HG02798 (cell line): ENCODE results near the gene DDX56.
"Not testable (repeated sequence)": the region's sequence is repeated elsewhere in the genome, so short reads cannot be mapped to it uniquely, and the experiment has no call there.

ENCODE experiments used
- ATAC-seq: cut with Tn5 transposase; IDR thresholded peaks from one replicate; pipeline ENCODE4 v1.9.1; 2021; ENCODE audit warnings: mild to moderate bottlenecking; ENCODE audit not compliant: unreplicated experiment, poor library complexity

Gene DDX56

GRCh38 chr7:44599222-44599621 is 25.5 kb upstream of the DDX56 start:
- ATAC-seq, result no peak

GRCh38 chr7:44597181-44597580 is 23.5 kb upstream of the DDX56 start:
- ATAC-seq, result not testable (repeated sequence)

- ATAC-seq, result no peak
Measured at GRCh38 chr7:44595934-44596635, 22.4 kb upstream of the DDX56 start.

- no peak for ATAC-seq
Measured at GRCh38 chr7:44590910-44591309, 17.2 kb upstream of the DDX56 start.

GRCh38 chr7:44587843-44588711 is 14.4 kb upstream of the DDX56 start:
- ATAC-seq, result peak; percentile 56

GRCh38 chr7:44583146-44583865 is 9.6 kb upstream of the DDX56 start:
- ATAC-seq, result no peak

GRCh38 chr7:44581879-44582603 is 8.3 kb upstream of the DDX56 start, which contains the start of gene TMED4:
Gene TMED4, minus strand, starts transcription at chr7:44582231. Its CDS starts 25 bp downstream, at chr7:44582206.
- ATAC-seq, result peak; percentile 95

GRCh38 chr7:44580945-44581878 is 7.5 kb upstream of the DDX56 start:
- ATAC-seq, result peak; percentile 30

- no peak for ATAC-seq
Measured at GRCh38 chr7:44576228-44576627, 2.5 kb upstream of the DDX56 start.

GRCh38 chr7:44575054-44575453 is 1.3 kb upstream of the DDX56 start:
- no peak for ATAC-seq

- ATAC-seq, result no peak
Measured at GRCh38 chr7:44574287-44574872, 672 bp upstream of the DDX56 start.

- ATAC-seq, result no peak
Measured at GRCh38 chr7:44572771-44573170, 937 bp downstream of the DDX56 start.

- no peak for ATAC-seq
Measured at GRCh38 chr7:44569959-44570358, 3.7 kb downstream of the DDX56 start.

- no peak for ATAC-seq
Measured at GRCh38 chr7:44568771-44569560, 4.7 kb downstream of the DDX56 start.

- no peak for ATAC-seq
Measured at GRCh38 chr7:44567884-44568283, 5.8 kb downstream of the DDX56 start.

- no peak for ATAC-seq
Measured at GRCh38 chr7:44566680-44567079, 7.0 kb downstream of the DDX56 start.

GRCh38 chr7:44565795-44566559 is 7.7 kb downstream of the DDX56 start:
- peak; percentile 18 for ATAC-seq
